MM.1S (cell line): ENCODE results near the gene ARCN1.

ENCODE experiments used
- DNase-seq: peaks from one replicate; pipeline ENCODE4 v3.0.0-alpha.2; 2015
- H2AFZ ChIP-seq: fragments of 300-600 bp; sonication (generic); 2 replicates; pipeline ENCODE4 v1.6.0; 2016; ENCODE audit warnings: antibody characterized with exemption, low read length
- H3F3A ChIP-seq: fragments of 300-600 bp; sonication (generic); 2 replicates; pipeline ENCODE4 v1.6.1; 2016; ENCODE audit warnings: mild to moderate bottlenecking, antibody characterized with exemption, low read length, moderate library complexity, mixed read lengths; ENCODE audit not compliant: insufficient read depth
- H3K27ac ChIP-seq: fragments of 300-600 bp; sonication (generic); 2 replicates; pipeline ENCODE4 v1.5.1; 2016; ENCODE audit warnings: mild to moderate bottlenecking, low read length
- H3K27me3 ChIP-seq: fragments of 300-600 bp; sonication (generic); replicated peaks from 2 replicates; pipeline ENCODE4 v1.6.0; 2016; ENCODE audit warnings: low read length; ENCODE audit not compliant: insufficient read depth
- H3K36me3 ChIP-seq: fragments of 300-600 bp; sonication (generic); replicated peaks from 2 replicates; pipeline ENCODE4 v1.6.1; 2016; ENCODE audit warnings: mild to moderate bottlenecking, low read length, mixed read lengths; ENCODE audit not compliant: insufficient read depth
- H3K4me1 ChIP-seq: fragments of 300-600 bp; sonication (generic); 2 replicates; pipeline ENCODE4 v1.6.1; 2016; ENCODE audit warnings: low read length, mixed read lengths
- H3K4me2 ChIP-seq: fragments of 300-600 bp; sonication (generic); 2 replicates; pipeline ENCODE4 v1.6.0; 2016; ENCODE audit warnings: low read depth, low read length
- H3K4me3 ChIP-seq: fragments of 300-600 bp; sonication (generic); 2 replicates; pipeline ENCODE4 v1.5.1; 2016; ENCODE audit warnings: low read length, mixed read lengths
- H3K79me2 ChIP-seq: fragments of 300-600 bp; sonication (generic); 2 replicates; pipeline ENCODE4 v1.6.1; 2016; ENCODE audit warnings: mixed run types, low read length, mixed read lengths
- H3K9ac ChIP-seq: fragments of 300-600 bp; sonication (generic); 2 replicates; pipeline ENCODE4 v1.6.1; 2016; ENCODE audit warnings: low read length, mixed read lengths
- H3K9me2 ChIP-seq: fragments of 300-600 bp; sonication (generic); replicated peaks from 2 replicates; pipeline ENCODE4 v1.6.1; 2016; ENCODE audit warnings: mild to moderate bottlenecking, low read length, mixed read lengths; ENCODE audit not compliant: insufficient read depth
- H3K9me3 ChIP-seq: fragments of 300-600 bp; sonication (generic); replicated peaks from 2 replicates; pipeline ENCODE4 v1.6.1; 2016; ENCODE audit warnings: mild to moderate bottlenecking, low read length, mixed read lengths; ENCODE audit not compliant: insufficient read depth
- H4K20me1 ChIP-seq: fragments of 300-600 bp; sonication (generic); 2 replicates; pipeline ENCODE4 v1.6.1; 2016; ENCODE audit warnings: mild to moderate bottlenecking, low read length, moderate library complexity, mixed read lengths; ENCODE audit not compliant: insufficient read depth
- EZH2 ChIP-seq: fragments of 300-600 bp; sonication (generic); optimal IDR thresholded peaks from 2 replicates; pipeline ENCODE3; 2017; ENCODE audit warnings: low read depth, mild to moderate bottlenecking, antibody characterized with exemption, low read length, mixed read lengths
- EZH2phosphoT487 ChIP-seq: fragments of 300-600 bp; sonication (generic); IDR thresholded peaks from 2 replicates; pipeline ENCODE4 v1.6.1; 2018; ENCODE audit warnings: antibody characterized with exemption, low read length
- TF ChIP-seq, protein P1 (sequence below): fragments of 300-600 bp; sonication (generic); IDR thresholded peaks from 2 replicates; pipeline ENCODE4 v1.5.1; 2016; ENCODE audit warnings: antibody characterized with exemption, low read length, mixed read lengths

The ARCN1 gene

DNA sequence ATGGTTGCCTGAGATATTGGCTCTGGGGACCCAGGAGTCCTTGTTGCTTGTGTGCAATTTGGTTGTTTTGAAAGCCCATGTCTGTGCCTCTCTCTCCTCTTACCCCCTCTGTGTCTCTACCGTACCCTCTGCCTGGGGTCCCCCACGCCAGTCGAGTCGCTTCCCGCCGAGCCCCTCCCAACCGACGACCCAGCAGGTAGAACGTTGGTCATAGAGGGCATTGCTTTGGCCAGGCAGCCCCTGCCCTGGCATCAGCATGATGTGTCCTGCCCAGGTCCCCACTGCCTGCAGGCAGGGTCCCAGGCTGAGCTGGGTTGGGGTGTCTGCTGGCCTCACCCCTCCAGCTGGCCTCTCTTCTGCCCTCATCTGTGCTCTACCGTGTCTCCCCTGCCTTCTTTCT is 72.3 kb downstream of the ARCN1 start:
- Histone ChIP-seq H3F3A (no peaks in the 10 kb centered on the region), H3K79me2 (no peaks in the 10 kb centered on the region), H3K9me2 (no peaks in the 10 kb centered on the region), H3K27me3 (no peaks in the 10 kb centered on the region), H4K20me1 (no peaks in the 10 kb centered on the region), H3K36me3 (no peaks in the 10 kb centered on the region), H3K9ac (no peak overlapping the region), H3K27ac (no peak overlapping the region), H2AFZ (no peak overlapping the region), H3K9me3 (no peaks in the 10 kb centered on the region), H3K4me2 (no peak overlapping the region), H3K4me1 (peaks cover 14% of the 10 kb centered on the region), H3K4me3 (no peak overlapping the region)
- DNase-seq = no peak
- no peak for TF ChIP-seq EZH2
- TF ChIP-seq, protein P1, sequence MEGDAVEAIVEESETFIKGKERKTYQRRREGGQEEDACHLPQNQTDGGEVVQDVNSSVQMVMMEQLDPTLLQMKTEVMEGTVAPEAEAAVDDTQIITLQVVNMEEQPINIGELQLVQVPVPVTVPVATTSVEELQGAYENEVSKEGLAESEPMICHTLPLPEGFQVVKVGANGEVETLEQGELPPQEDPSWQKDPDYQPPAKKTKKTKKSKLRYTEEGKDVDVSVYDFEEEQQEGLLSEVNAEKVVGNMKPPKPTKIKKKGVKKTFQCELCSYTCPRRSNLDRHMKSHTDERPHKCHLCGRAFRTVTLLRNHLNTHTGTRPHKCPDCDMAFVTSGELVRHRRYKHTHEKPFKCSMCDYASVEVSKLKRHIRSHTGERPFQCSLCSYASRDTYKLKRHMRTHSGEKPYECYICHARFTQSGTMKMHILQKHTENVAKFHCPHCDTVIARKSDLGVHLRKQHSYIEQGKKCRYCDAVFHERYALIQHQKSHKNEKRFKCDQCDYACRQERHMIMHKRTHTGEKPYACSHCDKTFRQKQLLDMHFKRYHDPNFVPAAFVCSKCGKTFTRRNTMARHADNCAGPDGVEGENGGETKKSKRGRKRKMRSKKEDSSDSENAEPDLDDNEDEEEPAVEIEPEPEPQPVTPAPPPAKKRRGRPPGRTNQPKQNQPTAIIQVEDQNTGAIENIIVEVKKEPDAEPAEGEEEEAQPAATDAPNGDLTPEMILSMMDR = no peak
- no peak for TF ChIP-seq EZH2phosphoT487

- TF ChIP-seq EZH2phosphoT487 = no peak
- TF ChIP-seq EZH2 = no peak
- TF ChIP-seq, protein P1 = no peak
These were observed 73.0 kb downstream of the ARCN1 start for GRCh38 chr11:118645066-118645715.

GRCh38 chr11:118646393-118646792 is 74.2 kb downstream of the ARCN1 start:
- Histone ChIP-seq H3K79me2 (no peaks in the 10 kb centered on the region), H3K36me3 (no peaks in the 10 kb centered on the region), H3K9me3 (no peaks in the 10 kb centered on the region), H3K4me2 (no peak overlapping the region), H3K27ac (no peak overlapping the region), H2AFZ (no peak overlapping the region), H4K20me1 (no peaks in the 10 kb centered on the region), H3F3A (no peaks in the 10 kb centered on the region), H3K4me1 (peaks cover 13% of the 10 kb centered on the region), H3K9ac (no peak overlapping the region), H3K4me3 (no peak overlapping the region), H3K27me3 (no peaks in the 10 kb centered on the region), H3K9me2 (no peaks in the 10 kb centered on the region)
- no peak for DNase-seq
- no peak for TF ChIP-seq EZH2
- TF ChIP-seq, protein P1 = no peak
- no peak for TF ChIP-seq EZH2phosphoT487

More at GRCh38 chr11:118645066-118645715, 73.0 kb downstream of the ARCN1 start:
- Histone ChIP-seq H3K27ac (no peak overlapping the region), H3K4me1 (peaks cover 14% of the 10 kb centered on the region), H3K4me3 (no peak overlapping the region), H3K4me2 (no peak overlapping the region), H3K79me2 (no peaks in the 10 kb centered on the region), H3F3A (no peaks in the 10 kb centered on the region), H3K9me2 (no peaks in the 10 kb centered on the region), H2AFZ (no peak overlapping the region), H3K36me3 (no peaks in the 10 kb centered on the region), H3K9me3 (no peaks in the 10 kb centered on the region), H3K27me3 (no peaks in the 10 kb centered on the region), H3K9ac (no peak overlapping the region), H4K20me1 (no peaks in the 10 kb centered on the region)
- no peak for DNase-seq
